Measurements from ENCODE around the gene ALOX12B. TPM values are rescaled to one million over a fixed set of nuclear protein-coding genes. Genes with fewer than 3 reads are reported as not detected.

ALOX12B gene
- total and polyA plus RNA-seq, 2 of the 13 experiments (the other 11 are each of a cell fraction or from before 2014, with no cell fraction given), result 0.13 TPM; not detected in 1

DNA sequence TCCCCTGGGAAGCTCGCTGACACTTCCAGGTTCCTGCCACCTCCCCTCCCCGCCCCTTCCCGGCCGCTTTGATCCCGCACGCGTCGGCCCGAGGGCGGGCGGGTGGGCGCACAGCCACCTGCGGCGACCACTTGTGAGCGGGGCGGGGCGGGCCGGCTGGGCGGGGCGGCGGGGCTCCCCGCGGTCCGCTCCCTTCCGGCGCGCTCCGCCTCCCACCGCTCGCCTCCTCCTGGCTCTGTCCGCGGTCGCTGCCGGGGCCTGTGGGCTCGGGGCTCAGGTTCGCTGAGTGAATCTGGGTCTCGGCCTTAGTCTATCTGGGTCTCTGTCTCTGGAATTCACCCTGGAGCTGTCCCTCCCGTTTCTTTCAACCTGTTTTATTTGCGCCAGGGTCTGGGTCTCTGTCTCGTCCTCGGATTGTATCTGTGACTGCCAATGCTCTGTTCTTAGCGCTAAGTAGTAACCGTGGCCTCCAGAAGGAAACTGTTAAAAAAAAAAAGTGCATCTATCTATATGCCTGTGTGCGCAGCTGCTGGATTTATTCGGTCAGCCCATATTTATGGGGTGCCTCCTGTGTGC is 39.1 kb upstream of the ALOX12B start (continued):
- 0 out of 2 replicates have a peak, but pooled peaks have one; percentile 9 for TF ChIP-seq ETV5 (CRISPR knock-in tag; IDR thresholded peaks at IDR 0.05; ENCODE audit: borderline replicate concordance)
- no peak for TF ChIP-seq ZNF652 (CRISPR knock-in tag; IDR thresholded peaks at IDR 0.05; ENCODE audit: borderline replicate concordance, low read depth)
- TF ChIP-seq SAP130 (CRISPR knock-in tag; IDR thresholded peaks at IDR 0.05; ENCODE audit: low read depth), result 0 out of 2 replicates have a peak, but pooled peaks have one; percentile 16
- TF ChIP-seq KAT8 (CRISPR knock-in tag; IDR thresholded peaks at IDR 0.05), result 0 out of 2 replicates have a peak, but pooled peaks have one; percentile 14
- peak; percentile 41; the same call in 1 of the 2 replicates for TF ChIP-seq UBTF (CRISPR knock-in tag; IDR thresholded peaks at IDR 0.05)
- no peak for TF ChIP-seq POLR2G (IDR thresholded peaks at IDR 0.05; ENCODE audit: low read depth, low read length)
- peak; percentile 67; the same call in 1 of the 2 replicates for TF ChIP-seq ZNF124 (CRISPR knock-in tag; IDR thresholded peaks at IDR 0.05)
- TF ChIP-seq, protein P1, sequence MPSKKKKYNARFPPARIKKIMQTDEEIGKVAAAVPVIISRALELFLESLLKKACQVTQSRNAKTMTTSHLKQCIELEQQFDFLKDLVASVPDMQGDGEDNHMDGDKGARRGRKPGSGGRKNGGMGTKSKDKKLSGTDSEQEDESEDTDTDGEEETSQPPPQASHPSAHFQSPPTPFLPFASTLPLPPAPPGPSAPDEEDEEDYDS (CRISPR knock-in tag; IDR thresholded peaks at IDR 0.05), result no peak
- no peak for TF ChIP-seq STAT5B (CRISPR knock-in tag; IDR thresholded peaks at IDR 0.05)
- TF ChIP-seq ZNF777 (CRISPR knock-in tag; IDR thresholded peaks at IDR 0.05), result no peak
- TF ChIP-seq ZMYM3 (CRISPR knock-in tag; IDR thresholded peaks at IDR 0.05), result no peak
- TF ChIP-seq ARNT2 (CRISPR knock-in tag; IDR thresholded peaks at IDR 0.05; ENCODE audit: low read depth), result no peak
- no peak for TF ChIP-seq DNMT3B (CRISPR knock-in tag; conservative IDR thresholded peaks at IDR 0.05)
- peak; percentile 31; the same call in 1 of the 2 replicates for TF ChIP-seq ZNF441 (CRISPR knock-in tag; IDR thresholded peaks at IDR 0.05; ENCODE audit: borderline replicate concordance)
- TF ChIP-seq ZNF841 (CRISPR knock-in tag; IDR thresholded peaks at IDR 0.05; ENCODE audit: borderline replicate concordance), result no peak
- TF ChIP-seq PTBP1 (IDR thresholded peaks at IDR 0.05; ENCODE audit: low read depth, low read length, poor library complexity, severe bottlenecking), result no peak
- TF ChIP-seq GABPB1 (CRISPR knock-in tag; IDR thresholded peaks at IDR 0.05), result peak; percentile 56
- no peak for TF ChIP-seq SP1 (IDR thresholded peaks at IDR 0.05)
- no peak for TF ChIP-seq SP1 (CRISPR knock-in tag; IDR thresholded peaks at IDR 0.05)
- no peak for TF ChIP-seq KDM6A (CRISPR knock-in tag; IDR thresholded peaks at IDR 0.05; ENCODE audit: low read depth)
- TF ChIP-seq ZBTB26 (CRISPR knock-in tag; IDR thresholded peaks at IDR 0.05; ENCODE audit: borderline replicate concordance), result no peak
- TF ChIP-seq ZFP36L1 (CRISPR knock-in tag; IDR thresholded peaks at IDR 0.05), result no peak
- TF ChIP-seq ZFX (CRISPR knock-in tag; IDR thresholded peaks at IDR 0.05; ENCODE audit: low read depth), result peak; percentile 28
- no peak for TF ChIP-seq ZNF468 (CRISPR knock-in tag; IDR thresholded peaks at IDR 0.05)
- TF ChIP-seq HOXA3 (CRISPR knock-in tag; IDR thresholded peaks at IDR 0.05), result peak; percentile 29; the same call in 1 of the 2 replicates
- 0 out of 2 replicates have a peak, but pooled peaks have one; percentile 20 for TF ChIP-seq ZSCAN9 (CRISPR knock-in tag; IDR thresholded peaks at IDR 0.05; ENCODE audit: borderline replicate concordance)
- TF ChIP-seq CBX5 (CRISPR knock-in tag; IDR thresholded peaks at IDR 0.05; ENCODE audit: borderline replicate concordance), result no peak
- TF ChIP-seq ZNF598 (CRISPR knock-in tag; IDR thresholded peaks at IDR 0.05; ENCODE audit: borderline replicate concordance), result no peak

All from HepG2 (cell line).